K562 (cell line): ENCODE results near the gene HPGDS. TPM values are rescaled to one million over a fixed set of nuclear protein-coding genes. Genes with fewer than 3 reads are reported as not detected.

Experiments used
- ATAC-seq: fragments of 200-7000 bp; cut with Tn5 transposase; 3 replicates; pipeline ENCODE4 v1.9.1; 2020; ENCODE audit warnings: moderate library complexity
- BruUV-seq: library from RNA; stranded (reverse); fragments of 400-500 nt; replicated peaks from 2 replicates; lab custom pipeline; 2021; lab: Mats Ljungman, UMichigan
- CTCF ChIA-PET: fragments of 300-600 bp; formaldehyde crosslinking; extraction: SDS; loops from one replicate; lab custom pipeline; 2021; ENCODE audit warnings: low intra/inter-chr PET ratio; lab: Yijun Ruan, JAX
- POLR2A ChIA-PET: fragments of 300-600, 350-650 bp; sonication (Branson Sonifier 250); formaldehyde crosslinking; extraction: SDS; loops from one replicate; lab custom pipeline; 2021; ENCODE audit warnings: antibody characterized with exemption, inconsistent platforms; lab: Yijun Ruan, JAX
- DNase-seq, 4 experiments: peaks; one replicate each; pipeline versions ENCODE4 v3.0.0 to v3.0.0-alpha.2; 2011 to 2018; ENCODE audit warnings: low spot score in 3 of 4, mixed read lengths in 3 of 4; ENCODE audit errors: extremely low read depth in 1 of 4
- FAIRE-seq: peaks from 2 replicates; lab custom pipeline; 2011; peaks lifted over from hg19 to GRCh38; lab: Jason Lieb, UNC
- H2AFZ ChIP-seq: 2 replicates; pipeline ENCODE4 v1.6.0; 2011; ENCODE audit warnings: low read depth, low read length, control low read depth, inconsistent platforms
- H3K27ac ChIP-seq: fragments of 200-600 bp; 3 replicates; pipeline ENCODE4 v1.8.0; 2011; ENCODE audit warnings: low read depth, mild to moderate bottlenecking, control low read depth, inconsistent platforms, low read length, moderate library complexity, mixed read lengths; ENCODE audit errors: extremely low read depth
- H3K27me3 ChIP-seq, 2 experiments: fragments of 300-600 bp in 1 of 2; 2 replicates in 1 of 2; 3 replicates in 1 of 2; pipeline versions ENCODE4 v1.6.0 to v1.8.0; 2011; ENCODE audit warnings: inconsistent platforms in 2 of 2, low read length in 2 of 2, mild to moderate bottlenecking in 1 of 2, mixed read lengths in 1 of 2, moderate library complexity in 1 of 2; ENCODE audit not compliant: control insufficient read depth in 2 of 2, insufficient read depth in 2 of 2
- H3K36me3 ChIP-seq: fragments of 300-600 bp; 3 replicates; pipeline ENCODE4 v1.8.0; 2011; ENCODE audit warnings: mild to moderate bottlenecking, low read length, inconsistent platforms; ENCODE audit not compliant: control insufficient read depth, insufficient read depth
- H3K4me1 ChIP-seq, 2 experiments: fragments of 200-600 bp in 1 of 2; replicated peaks in 1 of 2; 2 replicates in 1 of 2; 3 replicates in 1 of 2; pipeline versions ENCODE4 v1.5.1 to v1.8.0; 2011; ENCODE audit warnings: inconsistent platforms in 2 of 2, low read length in 2 of 2, mild to moderate bottlenecking in 1 of 2, mixed read lengths in 1 of 2, moderate library complexity in 1 of 2; ENCODE audit not compliant: control insufficient read depth in 2 of 2, insufficient read depth in 2 of 2
- H3K4me2 ChIP-seq: 2 replicates; pipeline ENCODE4 v1.6.1; 2011; ENCODE audit warnings: low read length, control low read depth, inconsistent platforms, mixed read lengths; ENCODE audit not compliant: insufficient read depth
- H3K4me3 ChIP-seq: fragments of 200-600 bp; sonication (generic), shearing (Covaris generic); 2 replicates; pipeline ENCODE4 v1.5.1; 2016; ENCODE audit warnings: control low read depth, inconsistent platforms
- H3K79me2 ChIP-seq: fragments of 200-600 bp; 3 replicates; pipeline ENCODE4 v1.8.0; 2011; ENCODE audit warnings: low read length, inconsistent platforms; ENCODE audit not compliant: control insufficient read depth, insufficient read depth
- H3K9ac ChIP-seq, 2 experiments: 2 replicates each; pipeline versions ENCODE4 v1.6.0 to v1.6.1; 2011; ENCODE audit warnings: low read depth in 2 of 2, low read length in 2 of 2, control low read depth in 1 of 2, inconsistent platforms in 1 of 2, mild to moderate bottlenecking in 1 of 2, mixed read lengths in 1 of 2; ENCODE audit not compliant: insufficient read depth in 1 of 2
- H3K9me1 ChIP-seq: one replicate; pipeline ENCODE4 v1.6.0; 2011; ENCODE audit warnings: inconsistent platforms, mild to moderate bottlenecking, low read length, moderate library complexity; ENCODE audit not compliant: control insufficient read depth, insufficient read depth
- H3K9me3 ChIP-seq: replicated peaks from 2 replicates; pipeline ENCODE4 v1.5.1; 2011; ENCODE audit warnings: low read depth, low read length, inconsistent platforms; ENCODE audit not compliant: control insufficient read depth, insufficient read depth
- H4K20me1 ChIP-seq: replicated peaks from 2 replicates; pipeline ENCODE4 v1.6.1; 2011; ENCODE audit warnings: low read length, inconsistent platforms, mixed read lengths; ENCODE audit not compliant: control insufficient read depth, insufficient read depth
- MTF1 ChIP-seq: fragments of 250-450 bp; sonication (Bioruptor Pico); IDR thresholded peaks from 2 replicates; pipeline ENCODE4 v1.9.0; 2021; ENCODE audit warnings: moderate library complexity, mild to moderate bottlenecking, inconsistent platforms, borderline replicate concordance
- PKNOX1 ChIP-seq: fragments of 450-650 bp; IDR thresholded peaks from 2 replicates; pipeline ENCODE4 v1.6.1; 2016
- ZNF165 ChIP-seq: fragments of 250-450 bp; sonication (Bioruptor Pico); IDR thresholded peaks from 2 replicates; pipeline ENCODE4 v1.4.0; 2020; ENCODE audit warnings: borderline replicate concordance
- WGBS: fragments of 100-300 bp; shearing (Covaris generic); methylation state at CpG from one replicate; pipeline ENCODE4 v1.1.6; 2016; ENCODE audit warnings: low coverage, mixed read lengths; ENCODE audit not compliant: insufficient coverage; ENCODE audit errors: missing lambda C conversion rate; 5-methylcytosine and 5-hydroxymethylcytosine counted together
- in situ Hi-C: fragments of 300-500 bp; cut with MboI; formaldehyde crosslinking; loops from 4 replicates; pipeline ENCODE4 v1.15.0; 2018; ENCODE audit warnings: inconsistent platforms, mixed read lengths
- intact Hi-C: fragments of 100-400 bp; cut with micrococcal nuclease; formaldehyde crosslinking; loops from 2 replicates; pipeline ENCODE4 v1.14.2; 2022
- polyA plus RNA-seq, 8 experiments: library from polyadenylated mRNA; depleted of rRNA in 4 of 8; stranded (reverse) in 5 of 8; unstranded in 3 of 8; fragments of >200 nt; fragmentation: Nextera tagmentation in 2 of 8; fragmentation: Illumina TruSeq in 1 of 8; extraction: Ambion mirVana in 2 of 8; extraction: Trizol in 1 of 8; gene quantifications; 2 replicates each; pipeline versions ENCODE4 v1.2.1 to v1.2.3, GENCODE V29; 2011 to 2014; ENCODE audit warnings: inconsistent platforms in 1 of 8, missing spikeins in 1 of 8
- total RNA-seq, 7 experiments: library from RNA; depleted of rRNA in 6 of 7; stranded (reverse); fragments of >200 nt in 6 of 7; fragmentation: Illumina TruSeq in 2 of 7; extraction: Trizol in 2 of 7; gene quantifications; 2 replicates each; pipeline versions ENCODE4 v1.2.1 to v1.2.3, GENCODE V29; 2011 to 2021; ENCODE audit warnings: low replicate concordance in 1 of 7

HPGDS gene
- total and polyA plus RNA-seq, 9 of the 15 experiments (the other 6 are each of a cell fraction or from before 2014, with no cell fraction given): 0.07 to 0.36 (median 0.14) TPM; not detected in 4

DNA sequence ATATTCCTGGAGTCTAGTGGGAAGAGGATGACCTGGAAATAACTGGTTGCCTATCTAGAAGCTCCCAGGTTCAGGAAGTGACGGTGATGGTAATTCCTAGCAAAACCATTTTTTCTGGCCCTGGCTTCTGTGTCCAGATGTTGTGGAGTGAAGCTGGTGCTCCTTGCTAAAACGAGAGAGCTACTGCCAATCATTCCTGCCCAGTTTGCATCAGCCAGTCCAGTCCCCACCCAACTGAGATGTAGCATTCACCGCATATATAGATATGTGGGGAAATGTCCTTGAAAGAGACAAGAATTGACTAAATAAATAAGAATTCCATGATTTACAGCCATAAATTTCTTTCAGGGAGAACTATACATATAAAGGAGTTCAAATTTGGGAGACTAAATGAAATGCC, 6.3 kb downstream of the HPGDS start:
- no peaks in the 10 kb centered on the region; a peak in 1 of 5 replicates for H3K27me3 ChIP-seq
- no peaks in the 10 kb centered on the region for H3K79me2 ChIP-seq
- no peak overlapping the region for H3K4me2 ChIP-seq
- peak; percentile 67 for TF ChIP-seq PKNOX1
- TF ChIP-seq ZNF165: no peak
- POLR2A ChIA-PET: interaction anchor here (0.9 kb wide), 1 partner anchor 11 kb away, joined by 3 read pairs; no protein-coding TSS in a partner anchor
- in situ Hi-C loops (no loop called here), intact Hi-C loops (no loop called here)
- no peak overlapping the region for H3K27ac ChIP-seq
- peak; percentile 19; the same call in 2 of the 3 replicates for ATAC-seq
- H2AFZ ChIP-seq: peak overlapping the region; percentile 43; the same call in 1 of the 2 replicates
- H3K9me1 ChIP-seq: no peaks in the 10 kb centered on the region
- H3K9ac ChIP-seq: no peak overlapping the region
- WGBS: 59% methylated on average over 3 of the region's 3 CpGs
- no peak for DNase-seq
- no peak for FAIRE-seq
- H4K20me1 ChIP-seq: no peaks in the 10 kb centered on the region
- CTCF ChIA-PET: no interaction called here
- BruUV-seq: no TSS peak
- no peaks in the 10 kb centered on the region for H3K36me3 ChIP-seq
- no peak overlapping the region for H3K4me3 ChIP-seq
- H3K4me1 ChIP-seq: peaks cover 2 to 3% of the 10 kb centered on the region in 2 experiments; a peak in 2 of 5 replicates
- H3K9me3 ChIP-seq: no peaks in the 10 kb centered on the region

DNA sequence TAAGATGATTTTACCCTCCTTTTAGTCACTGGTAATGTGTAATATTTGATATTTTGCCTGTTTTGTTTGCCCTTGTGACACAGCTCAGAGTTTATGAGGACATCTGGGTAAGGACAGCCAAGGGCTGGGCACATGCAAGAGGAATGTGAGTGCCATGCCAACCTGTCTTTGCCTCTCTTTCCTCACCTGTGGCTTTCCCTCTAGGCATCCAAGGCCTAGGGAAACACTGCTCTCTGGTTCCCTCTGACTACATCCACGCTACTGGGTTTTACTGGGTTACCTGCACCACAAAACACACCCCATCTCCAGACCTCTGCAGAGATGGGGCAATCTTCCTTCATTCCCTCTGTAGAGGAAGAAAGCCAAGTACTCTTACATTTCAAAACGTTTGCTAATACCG, 7.7 kb downstream of the HPGDS start:
- H2AFZ ChIP-seq: 0 out of 2 replicates have a peak overlapping the region, but pooled peaks have one; percentile 38
- no peak for DNase-seq
- no peak overlapping the region for H3K4me3 ChIP-seq
- H3K9me1 ChIP-seq: no peaks in the 10 kb centered on the region
- peaks cover 2 to 3% of the 10 kb centered on the region in 2 experiments; a peak in 2 of 5 replicates for H3K4me1 ChIP-seq
- no peak overlapping the region for H3K27ac ChIP-seq
- H3K4me2 ChIP-seq: no peak overlapping the region
- no TSS peak for BruUV-seq
- no peak for FAIRE-seq
- in situ Hi-C loops (no loop called here), intact Hi-C loops (loop anchor here (5.0 kb wide), 1 partner anchor 72 kb away; no protein-coding TSS in a partner anchor)
- 39% methylated on average over 3 of the region's 3 CpGs for WGBS
- ChIA-PET CTCF (no interaction called here), POLR2A (interaction anchor here (0.6 kb wide), 1 partner anchor 13 kb away, joined by 4 read pairs; no protein-coding TSS in a partner anchor)
- H3K79me2 ChIP-seq: no peaks in the 10 kb centered on the region
- H3K9me3 ChIP-seq: no peaks in the 10 kb centered on the region
- H3K36me3 ChIP-seq: no peaks in the 10 kb centered on the region
- no peak overlapping the region for H3K9ac ChIP-seq
- H3K27me3 ChIP-seq: no peaks in the 10 kb centered on the region; a peak in 1 of 5 replicates
- H4K20me1 ChIP-seq: no peaks in the 10 kb centered on the region
- TF ChIP-seq MTF1: no peak
- no peak for ATAC-seq
